HFFc6 (cell line): Measurements from ENCODE around the gene BRWD1. TPM values are rescaled to one million over a fixed set of nuclear protein-coding genes. Genes with fewer than 3 reads are reported as not detected.

ENCODE experiments used
- DNase-seq: peaks from one replicate; pipeline ENCODE4 v3.0.0-alpha.2; 2018
- H3K27ac Mint-ChIP-seq: 2 replicates; pipeline ENCODE4 v1.8.0; 2020; ENCODE audit warnings: mild to moderate bottlenecking, mixed read lengths
- H3K27me3 Mint-ChIP-seq: 2 replicates; pipeline ENCODE4 v1.8.0; 2021; ENCODE audit warnings: mild to moderate bottlenecking, moderate library complexity, mixed read lengths; ENCODE audit not compliant: insufficient read depth
- H3K36me3 Mint-ChIP-seq: 2 replicates; pipeline ENCODE4 v1.8.0; 2021; ENCODE audit warnings: low read depth, mixed read lengths
- H3K4me1 Mint-ChIP-seq: 2 replicates; pipeline ENCODE4 v1.8.0; 2020; ENCODE audit warnings: low read depth, mixed read lengths
- H3K4me3 Mint-ChIP-seq: 2 replicates; pipeline ENCODE4 v1.8.0; 2020; ENCODE audit warnings: mild to moderate bottlenecking, moderate library complexity, mixed read lengths
- H3K9me3 Mint-ChIP-seq: 2 replicates; pipeline ENCODE4 v1.8.0; 2020; ENCODE audit warnings: mild to moderate bottlenecking, mixed read lengths
- total RNA-seq, 6 experiments: library from RNA; stranded (reverse); fragmentation: NEBNext Ultra II Directional; extraction: Animal tissue kit (Norgen Biotek cat#: 25700); gene quantifications; 2 replicates in 1 of 6; 3 replicates in 5 of 6; pipeline ENCODE4 v1.2.3, GENCODE V29; 2021
- TF ChIP-seq, protein P1 (sequence below): fragments of 200-600 bp; sonication (generic); IDR thresholded peaks from 2 replicates; pipeline ENCODE4 v1.5.0; 2021; ENCODE audit warnings: antibody characterized with exemption, mild to moderate bottlenecking

BRWD1 gene
- total RNA-seq, 6 experiments from 2014 or later = 15.0 to 17.7 (median 15.9) TPM

GRCh38 chr21:39178421-39178820 lies 135.0 kb downstream of the BRWD1 start:
- Mint-ChIP-seq H3K27ac (no peak overlapping the region), H3K4me3 (no peak overlapping the region), H3K27me3 (peaks cover 3% of the 10 kb centered on the region; the same call in 1 of the 2 replicates), H3K36me3 (peaks cover 39% of the 10 kb centered on the region), H3K9me3 (no peaks in the 10 kb centered on the region), H3K4me1 (peaks cover 39% of the 10 kb centered on the region)
- TF ChIP-seq, protein P1, sequence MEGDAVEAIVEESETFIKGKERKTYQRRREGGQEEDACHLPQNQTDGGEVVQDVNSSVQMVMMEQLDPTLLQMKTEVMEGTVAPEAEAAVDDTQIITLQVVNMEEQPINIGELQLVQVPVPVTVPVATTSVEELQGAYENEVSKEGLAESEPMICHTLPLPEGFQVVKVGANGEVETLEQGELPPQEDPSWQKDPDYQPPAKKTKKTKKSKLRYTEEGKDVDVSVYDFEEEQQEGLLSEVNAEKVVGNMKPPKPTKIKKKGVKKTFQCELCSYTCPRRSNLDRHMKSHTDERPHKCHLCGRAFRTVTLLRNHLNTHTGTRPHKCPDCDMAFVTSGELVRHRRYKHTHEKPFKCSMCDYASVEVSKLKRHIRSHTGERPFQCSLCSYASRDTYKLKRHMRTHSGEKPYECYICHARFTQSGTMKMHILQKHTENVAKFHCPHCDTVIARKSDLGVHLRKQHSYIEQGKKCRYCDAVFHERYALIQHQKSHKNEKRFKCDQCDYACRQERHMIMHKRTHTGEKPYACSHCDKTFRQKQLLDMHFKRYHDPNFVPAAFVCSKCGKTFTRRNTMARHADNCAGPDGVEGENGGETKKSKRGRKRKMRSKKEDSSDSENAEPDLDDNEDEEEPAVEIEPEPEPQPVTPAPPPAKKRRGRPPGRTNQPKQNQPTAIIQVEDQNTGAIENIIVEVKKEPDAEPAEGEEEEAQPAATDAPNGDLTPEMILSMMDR = no peak
- DNase-seq = no peak

- Mint-ChIP-seq H3K9me3 (no peaks in the 10 kb centered on the region), H3K27ac (peak overlapping the region; percentile 27), H3K4me1 (peaks cover 25% of the 10 kb centered on the region), H3K36me3 (peaks cover 42% of the 10 kb centered on the region), H3K27me3 (no peaks in the 10 kb centered on the region), H3K4me3 (no peak overlapping the region)
- TF ChIP-seq, protein P1 = no peak
- no peak for DNase-seq
These were observed 137.1 kb downstream of the BRWD1 start for GRCh38 chr21:39176271-39176709.

DNA sequence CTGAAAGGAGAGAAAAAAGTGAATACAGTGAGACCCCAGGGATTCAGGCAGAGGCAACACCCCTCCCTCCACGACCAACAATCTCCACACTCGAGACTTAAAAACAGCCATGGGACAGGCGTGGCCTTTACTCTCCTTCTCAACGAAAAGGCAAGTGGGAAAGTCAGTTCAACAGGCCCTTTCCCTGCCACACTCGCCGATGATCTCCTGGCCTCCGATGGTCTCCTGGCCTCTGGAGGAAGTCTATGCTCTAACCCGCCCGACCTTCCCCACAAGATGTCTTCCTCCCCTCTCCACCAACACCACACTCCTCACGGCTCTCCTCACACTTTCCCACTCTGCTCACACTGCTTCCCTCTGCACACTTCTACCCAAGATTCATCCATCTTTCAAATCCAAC lies 137.8 kb downstream of the BRWD1 start:
- H3K27me3 Mint-ChIP-seq = no peaks in the 10 kb centered on the region
- H3K27ac Mint-ChIP-seq = peak overlapping the region; percentile 54
- peaks cover 43% of the 10 kb centered on the region for H3K36me3 Mint-ChIP-seq
- TF ChIP-seq, protein P1 = no peak
- no peak overlapping the region for H3K4me3 Mint-ChIP-seq
- H3K4me1 Mint-ChIP-seq = peaks cover 22% of the 10 kb centered on the region
- DNase-seq = no peak
- no peaks in the 10 kb centered on the region for H3K9me3 Mint-ChIP-seq

DNA sequence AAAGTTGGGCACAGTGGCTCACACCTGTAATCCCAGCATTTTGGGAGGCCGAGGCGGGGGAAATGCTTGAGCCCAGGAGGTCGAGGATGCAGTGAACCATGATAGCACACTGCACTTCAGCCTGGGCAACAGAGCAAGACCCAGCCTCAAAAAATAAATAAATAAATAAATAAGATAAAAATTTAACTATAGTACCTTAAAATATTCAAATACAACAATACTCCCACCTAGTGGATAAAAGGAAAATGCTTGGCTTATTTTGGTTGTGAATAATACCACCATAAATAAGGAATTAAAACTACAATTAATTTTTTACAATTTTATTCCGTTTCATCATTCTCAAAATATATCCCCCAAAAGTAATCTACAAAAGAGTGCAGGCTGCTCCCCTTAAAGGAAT lies 138.3 kb downstream of the BRWD1 start:
- no peaks in the 10 kb centered on the region for H3K27me3 Mint-ChIP-seq
- no peak overlapping the region for H3K27ac Mint-ChIP-seq
- DNase-seq = no peak
- TF ChIP-seq, protein P1 = peak; percentile 86
- no peak overlapping the region for H3K4me3 Mint-ChIP-seq
- no peaks in the 10 kb centered on the region for H3K9me3 Mint-ChIP-seq
- peaks cover 17% of the 10 kb centered on the region for H3K4me1 Mint-ChIP-seq
- H3K36me3 Mint-ChIP-seq = peaks cover 39% of the 10 kb centered on the region

DNA sequence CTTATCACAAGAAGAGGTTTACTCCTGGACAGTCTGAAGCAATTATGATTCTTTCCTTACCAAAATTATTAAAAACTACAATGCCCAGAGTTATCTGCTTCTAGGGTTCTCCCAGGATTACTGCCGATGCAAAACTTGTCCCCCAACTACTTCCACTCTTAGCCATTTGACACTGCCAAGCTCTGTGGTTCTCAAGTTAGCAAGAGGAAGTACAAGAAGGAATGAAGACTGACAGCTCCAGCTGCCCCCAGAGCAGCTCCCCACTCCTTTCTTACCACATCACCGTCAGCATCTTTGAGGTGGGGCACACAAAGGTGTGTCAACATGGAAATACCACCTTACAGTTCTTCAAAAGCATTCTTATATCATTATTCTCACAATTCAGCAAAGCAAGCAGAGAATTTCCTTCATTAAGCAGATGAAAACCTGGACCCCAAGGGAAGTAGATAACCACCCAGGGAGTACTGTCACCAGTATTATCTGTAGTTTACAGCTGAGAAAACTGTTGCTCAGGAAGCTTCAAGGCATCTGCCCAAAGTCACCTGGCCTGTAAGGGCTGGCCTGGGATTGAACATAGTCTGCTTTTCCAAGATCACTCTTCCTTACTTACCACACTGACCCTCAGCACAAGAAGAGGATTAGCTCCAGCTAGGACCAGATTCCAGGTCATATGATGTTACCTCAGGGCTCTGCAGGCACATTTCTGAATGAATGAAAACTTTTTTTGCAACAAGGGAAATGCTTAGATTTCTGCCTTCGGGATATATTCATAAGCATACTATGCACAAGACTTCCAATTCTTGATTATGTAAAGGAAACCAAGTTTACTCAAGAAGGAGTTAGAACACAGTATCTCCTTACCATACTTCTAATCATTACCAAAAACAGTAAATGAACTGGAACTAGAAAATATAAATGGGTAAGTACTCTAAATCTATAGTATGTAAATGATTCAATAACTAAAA lies 139.4 kb downstream of the BRWD1 start:
- no peak overlapping the region for H3K4me3 Mint-ChIP-seq
- H3K27ac Mint-ChIP-seq = no peak overlapping the region
- TF ChIP-seq, protein P1 = no peak
- peaks cover 14% of the 10 kb centered on the region for H3K4me1 Mint-ChIP-seq
- H3K9me3 Mint-ChIP-seq = no peaks in the 10 kb centered on the region
- no peaks in the 10 kb centered on the region for H3K27me3 Mint-ChIP-seq
- no peak for DNase-seq
- peaks cover 34% of the 10 kb centered on the region for H3K36me3 Mint-ChIP-seq
